Hepatocyte (in vitro differentiated cells): Measurements from ENCODE around the gene MIP.

Source experiments
- EZH2 ChIP-seq: fragments of 200-600 bp; sonication (generic); IDR thresholded peaks from 2 replicates; pipeline ENCODE4 v1.6.1; 2016; ENCODE audit warnings: antibody characterized with exemption, mild to moderate bottlenecking, borderline replicate concordance
- EZH2phosphoT487 ChIP-seq: fragments of 200-600 bp; sonication (generic); IDR thresholded peaks from one replicate; pipeline ENCODE4 v1.6.1; 2018; ENCODE audit warnings: antibody characterized with exemption, mild to moderate bottlenecking, low read depth, moderate library complexity; ENCODE audit not compliant: unreplicated experiment, severe bottlenecking
- TF ChIP-seq, protein P1 (sequence below): fragments of 200-600 bp; sonication (generic); IDR thresholded peaks from 2 replicates; pipeline ENCODE4 v1.5.1; 2016; ENCODE audit warnings: antibody characterized with exemption, mild to moderate bottlenecking; ENCODE audit not compliant: poor library complexity

DNA sequence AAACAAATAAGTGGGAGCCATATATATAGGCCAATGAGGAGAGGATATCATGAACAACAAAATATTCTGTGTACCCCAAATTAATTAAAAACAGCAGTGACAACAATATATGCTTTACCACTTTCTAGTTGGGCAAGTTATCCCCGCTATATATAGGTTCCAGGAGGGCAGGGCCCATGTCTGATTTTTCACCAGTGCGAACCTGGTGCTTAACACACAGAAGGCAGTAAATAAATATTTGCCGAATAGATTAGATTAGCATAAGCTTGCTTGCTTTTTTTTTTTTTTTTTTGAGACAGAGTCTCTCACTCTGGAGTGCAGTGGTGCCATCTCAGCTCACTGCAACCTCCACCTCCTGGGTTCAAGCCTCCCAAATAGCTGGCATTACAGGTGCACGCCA, 3.4 kb upstream of the MIP start:
- TF ChIP-seq, protein P1, sequence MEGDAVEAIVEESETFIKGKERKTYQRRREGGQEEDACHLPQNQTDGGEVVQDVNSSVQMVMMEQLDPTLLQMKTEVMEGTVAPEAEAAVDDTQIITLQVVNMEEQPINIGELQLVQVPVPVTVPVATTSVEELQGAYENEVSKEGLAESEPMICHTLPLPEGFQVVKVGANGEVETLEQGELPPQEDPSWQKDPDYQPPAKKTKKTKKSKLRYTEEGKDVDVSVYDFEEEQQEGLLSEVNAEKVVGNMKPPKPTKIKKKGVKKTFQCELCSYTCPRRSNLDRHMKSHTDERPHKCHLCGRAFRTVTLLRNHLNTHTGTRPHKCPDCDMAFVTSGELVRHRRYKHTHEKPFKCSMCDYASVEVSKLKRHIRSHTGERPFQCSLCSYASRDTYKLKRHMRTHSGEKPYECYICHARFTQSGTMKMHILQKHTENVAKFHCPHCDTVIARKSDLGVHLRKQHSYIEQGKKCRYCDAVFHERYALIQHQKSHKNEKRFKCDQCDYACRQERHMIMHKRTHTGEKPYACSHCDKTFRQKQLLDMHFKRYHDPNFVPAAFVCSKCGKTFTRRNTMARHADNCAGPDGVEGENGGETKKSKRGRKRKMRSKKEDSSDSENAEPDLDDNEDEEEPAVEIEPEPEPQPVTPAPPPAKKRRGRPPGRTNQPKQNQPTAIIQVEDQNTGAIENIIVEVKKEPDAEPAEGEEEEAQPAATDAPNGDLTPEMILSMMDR, result no peak
- no peak for TF ChIP-seq EZH2phosphoT487
- no peak for TF ChIP-seq EZH2
